Endothelial cell of umbilical vein (primary cell): ENCODE results near the gene NTN1. TPM values are rescaled to one million over a fixed set of nuclear protein-coding genes. Genes with fewer than 3 reads are reported as not detected.

ENCODE experiments used
- BruUV-seq: library from RNA; stranded (reverse); fragments of 400-500 nt; replicated peaks from 2 replicates; lab custom pipeline; 2021; lab: Mats Ljungman, UMichigan
- CTCF ChIA-PET: fragments of 300-600, 350-600 bp; sonication (Branson Sonifier 250); formaldehyde crosslinking; loops from one replicate; lab custom pipeline; 2021; ENCODE audit warnings: antibody characterized with exemption, inconsistent platforms; lab: Charles Lee
- POLR2A ChIA-PET: fragments of 300-600, 350-600 bp; sonication (Branson Sonifier 250); formaldehyde crosslinking; loops from one replicate; lab custom pipeline; 2021; ENCODE audit warnings: antibody characterized with exemption, inconsistent platforms; lab: Charles Lee
- DNase-seq: peaks from one replicate; pipeline ENCODE4 v3.0.0-alpha.2; 2011; ENCODE audit warnings: low read depth, low spot score
- FAIRE-seq: peaks from 2 replicates; lab custom pipeline; 2011; peaks lifted over from hg19 to GRCh38; lab: Jason Lieb, UNC
- H2AFZ ChIP-seq: 2 replicates; pipeline ENCODE4 v1.6.0; 2012; ENCODE audit warnings: low read depth, low read length, control low read depth, inconsistent platforms
- H3K27ac ChIP-seq: 2 replicates; pipeline ENCODE4 v1.5.1; 2011; ENCODE audit warnings: low read depth, mild to moderate bottlenecking, control low read depth, low read length, moderate library complexity; ENCODE audit not compliant: insufficient read depth
- H3K27me3 ChIP-seq, 2 experiments: 2 replicates each; pipeline versions ENCODE4 v1.6.0 to v1.6.1; 2011; ENCODE audit warnings: low read length in 2 of 2, mixed read lengths in 1 of 2; ENCODE audit not compliant: control insufficient read depth in 2 of 2, insufficient read depth in 2 of 2
- H3K36me3 ChIP-seq, 2 experiments: 2 replicates in 1 of 2; 3 replicates in 1 of 2; pipeline ENCODE4 v1.5.1; 2011; ENCODE audit warnings: low read length in 2 of 2, mild to moderate bottlenecking in 1 of 2, moderate library complexity in 1 of 2; ENCODE audit not compliant: control insufficient read depth in 2 of 2, insufficient read depth in 2 of 2; ENCODE audit errors: extremely low read depth in 1 of 2
- H3K4me1 ChIP-seq: 3 replicates; pipeline ENCODE4 v1.5.1; 2011; ENCODE audit warnings: mild to moderate bottlenecking, low read length; ENCODE audit not compliant: control insufficient read depth, insufficient read depth; ENCODE audit errors: extremely low read depth
- H3K4me2 ChIP-seq: 2 replicates; pipeline ENCODE4 v1.6.1; 2011; ENCODE audit warnings: low read length, control low read depth, mixed read lengths; ENCODE audit not compliant: insufficient read depth
- H3K4me3 ChIP-seq, 3 experiments: fragments of 200-600 bp in 1 of 3; sonication (generic), shearing (Covaris generic) in 1 of 3; replicated peaks in 1 of 3; 2 replicates each; pipeline ENCODE4 v1.5.1; 2011 to 2016; ENCODE audit warnings: control low read depth in 3 of 3, low read length in 3 of 3, mild to moderate bottlenecking in 2 of 3, inconsistent platforms in 1 of 3, low read depth in 1 of 3, moderate library complexity in 1 of 3; ENCODE audit not compliant: insufficient read depth in 1 of 3
- H3K79me2 ChIP-seq: 2 replicates; pipeline ENCODE4 v1.6.0; 2012; ENCODE audit warnings: low read length, inconsistent platforms; ENCODE audit not compliant: control insufficient read depth, insufficient read depth
- H3K9ac ChIP-seq: replicated peaks from 2 replicates; pipeline ENCODE3; 2011; ENCODE audit warnings: low read length, control low read depth; ENCODE audit not compliant: insufficient read depth; ENCODE audit errors: extremely low read depth
- H3K9me1 ChIP-seq: replicated peaks from 3 replicates; pipeline ENCODE4 v1.6.0; 2011; ENCODE audit warnings: mild to moderate bottlenecking, low read length; ENCODE audit not compliant: control insufficient read depth, insufficient read depth; ENCODE audit errors: extremely low read depth
- H3K9me3 ChIP-seq: replicated peaks from 2 replicates; pipeline ENCODE4 v1.5.1; 2012; ENCODE audit warnings: low read length, inconsistent platforms; ENCODE audit not compliant: control insufficient read depth, insufficient read depth
- H4K20me1 ChIP-seq: replicated peaks from 2 replicates; pipeline ENCODE3; 2011; ENCODE audit warnings: mild to moderate bottlenecking, low read length; ENCODE audit not compliant: control insufficient read depth, insufficient read depth; ENCODE audit errors: extremely low read depth
- EZH2 ChIP-seq: IDR thresholded peaks from 2 replicates; pipeline ENCODE4 v1.6.1; 2012; ENCODE audit warnings: borderline replicate concordance, low read depth, mild to moderate bottlenecking, moderate library complexity, low read length, inconsistent platforms; ENCODE audit not compliant: severe bottlenecking
- FOS ChIP-seq: IDR thresholded peaks from 2 replicates; pipeline ENCODE4 v1.6.1; 2011; ENCODE audit warnings: mild to moderate bottlenecking, low read length, moderate library complexity, borderline replicate concordance; ENCODE audit not compliant: insufficient read depth
- GATA2 ChIP-seq: IDR thresholded peaks from 2 replicates; pipeline ENCODE4 v1.7.0; 2011; ENCODE audit warnings: low read depth, mild to moderate bottlenecking, moderate library complexity, mixed read lengths, low read length; ENCODE audit not compliant: insufficient read length, insufficient read depth
- JUN ChIP-seq: IDR thresholded peaks from 2 replicates; pipeline ENCODE4 v1.6.1; 2011; ENCODE audit warnings: borderline replicate concordance, low read depth; ENCODE audit not compliant: insufficient read length, insufficient read depth
- MAX ChIP-seq: IDR thresholded peaks from 2 replicates; pipeline ENCODE4 v1.6.1; 2011; ENCODE audit not compliant: insufficient read depth, insufficient read length
- MYC ChIP-seq: IDR thresholded peaks from one replicate; pipeline ENCODE4 v1.6.1; 2011; ENCODE audit warnings: mild to moderate bottlenecking, low read depth, low read length
- POLR2A ChIP-seq: IDR thresholded peaks from 2 replicates; pipeline ENCODE4 v1.6.1; 2012; ENCODE audit warnings: low read depth, mild to moderate bottlenecking, control low read depth, low read length
- POLR2AphosphoS5 ChIP-seq: IDR thresholded peaks from 2 replicates; pipeline ENCODE4 v1.6.1; 2012; ENCODE audit warnings: low read depth, mild to moderate bottlenecking, control low read depth, low read length, moderate library complexity; ENCODE audit not compliant: insufficient read depth
- dilution Hi-C: fragments of 300-500 bp; cut with MboI; formaldehyde crosslinking; loops from one replicate; pipeline ENCODE4 v1.15.0; 2019; ENCODE audit warnings: low sequenced_read_pairs; ENCODE audit not compliant: extremely low pct_ligation_motif_present
- intact Hi-C: fragments of 100-400 bp; cut with micrococcal nuclease; formaldehyde crosslinking; loops from one replicate; pipeline ENCODE4 v1.10.0; 2022
- polyA plus RNA-seq, 4 experiments: library from polyadenylated mRNA; depleted of rRNA in 3 of 4; stranded (reverse) in 3 of 4; unstranded in 1 of 4; fragments of >200 nt; gene quantifications; 2 replicates each; pipeline versions ENCODE4 v1.2.1 to v1.2.3, GENCODE V29; 2011 to 2012; ENCODE audit warnings: missing spikeins in 1 of 4
- total RNA-seq: library from RNA; stranded (reverse); gene quantifications from 2 replicates; pipeline ENCODE4 v1.2.3, GENCODE V29; 2021
- TF ChIP-seq, protein P1 (sequence below), 2 donors: IDR thresholded peaks; 1 replicate in 1 of 2; 2 replicates in 1 of 2; pipeline ENCODE4 v1.5.1; 2011; ENCODE audit warnings: low read length in 2 of 2, mild to moderate bottlenecking in 2 of 2, moderate library complexity in 2 of 2, control low read depth in 1 of 2, inconsistent platforms in 1 of 2, low read depth in 1 of 2; ENCODE audit not compliant: insufficient read depth in 1 of 2; ENCODE audit errors: extremely low read depth in 1 of 2

NTN1 gene
- total and polyA plus RNA-seq, 2 donors (not counting 3 experiments of a cell fraction or from before 2014, with no cell fraction given): 0.10 to 0.18 TPM

DNA sequence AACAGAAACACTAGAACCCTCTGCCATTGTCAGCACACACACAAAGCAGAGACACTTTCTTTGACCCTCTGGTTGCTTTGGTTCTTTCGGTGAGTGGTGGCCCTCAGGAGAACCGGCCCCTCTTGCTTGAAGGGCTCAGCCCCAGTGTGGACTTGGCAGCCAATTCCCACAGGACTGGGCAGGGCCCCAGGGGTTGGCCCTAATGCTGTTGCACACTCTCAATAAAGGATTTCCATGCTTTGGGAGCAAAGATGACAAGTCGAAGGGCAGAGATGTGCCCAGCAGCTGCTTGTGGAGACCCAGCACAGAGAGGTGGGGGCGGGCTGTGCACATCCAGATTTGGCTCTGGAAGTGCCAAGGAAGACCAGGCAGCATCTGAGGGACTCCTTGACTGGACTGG lies 149.0 kb downstream of the NTN1 start:
- FAIRE-seq: no peak
- no peaks in the 10 kb centered on the region for H3K9me3 ChIP-seq

More for the DNA sequence above, 149.0 kb downstream of the NTN1 start:
- Histone ChIP-seq H2AFZ (no peak overlapping the region), H3K27me3 (no peaks in the 10 kb centered on the region), H3K79me2 (no peaks in the 10 kb centered on the region), H3K4me3 (no peak overlapping the region), H4K20me1 (no peaks in the 10 kb centered on the region), H3K9ac (no peak overlapping the region), H3K4me1 (no peaks in the 10 kb centered on the region), H3K27ac (no peak overlapping the region), H3K4me2 (no peak overlapping the region), H3K36me3 (no peaks in the 10 kb centered on the region), H3K9me1 (no peaks in the 10 kb centered on the region)
- ChIA-PET POLR2A (no interaction called here), CTCF (interaction anchor here (1.1 kb wide), 1 partner anchor 22 kb away, joined by 3 read pairs; no protein-coding TSS in a partner anchor)
- no TSS peak for BruUV-seq
- no peak for TF ChIP-seq JUN
- TF ChIP-seq POLR2A: no peak
- no peak for TF ChIP-seq FOS
- no peak for TF ChIP-seq MAX
- TF ChIP-seq, protein P1, sequence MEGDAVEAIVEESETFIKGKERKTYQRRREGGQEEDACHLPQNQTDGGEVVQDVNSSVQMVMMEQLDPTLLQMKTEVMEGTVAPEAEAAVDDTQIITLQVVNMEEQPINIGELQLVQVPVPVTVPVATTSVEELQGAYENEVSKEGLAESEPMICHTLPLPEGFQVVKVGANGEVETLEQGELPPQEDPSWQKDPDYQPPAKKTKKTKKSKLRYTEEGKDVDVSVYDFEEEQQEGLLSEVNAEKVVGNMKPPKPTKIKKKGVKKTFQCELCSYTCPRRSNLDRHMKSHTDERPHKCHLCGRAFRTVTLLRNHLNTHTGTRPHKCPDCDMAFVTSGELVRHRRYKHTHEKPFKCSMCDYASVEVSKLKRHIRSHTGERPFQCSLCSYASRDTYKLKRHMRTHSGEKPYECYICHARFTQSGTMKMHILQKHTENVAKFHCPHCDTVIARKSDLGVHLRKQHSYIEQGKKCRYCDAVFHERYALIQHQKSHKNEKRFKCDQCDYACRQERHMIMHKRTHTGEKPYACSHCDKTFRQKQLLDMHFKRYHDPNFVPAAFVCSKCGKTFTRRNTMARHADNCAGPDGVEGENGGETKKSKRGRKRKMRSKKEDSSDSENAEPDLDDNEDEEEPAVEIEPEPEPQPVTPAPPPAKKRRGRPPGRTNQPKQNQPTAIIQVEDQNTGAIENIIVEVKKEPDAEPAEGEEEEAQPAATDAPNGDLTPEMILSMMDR (IDR thresholded peaks at IDR 0.05; ENCODE audit: extremely low read depth in 1 of 2, insufficient read depth in 1 of 2, low read depth in 1 of 2, low read length in 2 of 2): no peak
- TF ChIP-seq EZH2: no peak
- TF ChIP-seq MYC: no peak
- no peak for TF ChIP-seq GATA2
- TF ChIP-seq POLR2AphosphoS5: no peak
- intact Hi-C loops (no loop called here), dilution Hi-C loops (no loop called here)
- DNase-seq: no peak
